ACC112 (cell line): ENCODE data around the gene SH3PXD2A.
"Not testable (repeated sequence)": the region's sequence is repeated elsewhere in the genome, so short reads cannot be mapped to it uniquely, and the experiment has no call there.

Experiments used
- H2AFZ ChIP-seq: fragments of 200-600 bp; sonication (generic); one replicate; pipeline ENCODE4 v1.6.0; 2017; ENCODE audit warnings: antibody characterized with exemption, low read length; ENCODE audit not compliant: unreplicated experiment
- H3K27ac ChIP-seq: fragments of 200-600 bp; sonication (generic); 2 replicates; pipeline ENCODE4 v1.5.1; 2014; ENCODE audit warnings: low read depth, mild to moderate bottlenecking, antibody characterized with exemption, low read length, moderate library complexity
- H3K27me3 ChIP-seq: fragments of 200-600 bp; sonication (generic); 2 replicates; pipeline ENCODE4 v1.6.1; 2014; ENCODE audit warnings: mild to moderate bottlenecking, antibody characterized with exemption, low read length, moderate library complexity, mixed read lengths; ENCODE audit not compliant: insufficient read depth
- H3K36me3 ChIP-seq: fragments of 200-600 bp; sonication (generic); 2 replicates; pipeline ENCODE4 v1.6.1; 2016; ENCODE audit warnings: mild to moderate bottlenecking, antibody characterized with exemption, low read length, moderate library complexity, mixed read lengths; ENCODE audit not compliant: insufficient read depth
- H3K4me1 ChIP-seq: fragments of 200-600 bp; sonication (generic); one replicate; pipeline ENCODE4 v1.6.1; 2016; ENCODE audit warnings: low read length, mixed read lengths; ENCODE audit not compliant: insufficient read depth, unreplicated experiment, control insufficient read depth
- H3K4me3 ChIP-seq: fragments of 200-600 bp; sonication (generic); 2 replicates; pipeline ENCODE4 v1.5.1; 2014; ENCODE audit warnings: mild to moderate bottlenecking, low read depth, low read length
- H3K79me2 ChIP-seq: fragments of 200-600 bp; sonication (generic); one replicate; pipeline ENCODE4 v1.6.0; 2016; ENCODE audit warnings: low read length; ENCODE audit not compliant: control insufficient read depth, unreplicated experiment, insufficient read depth

The SH3PXD2A gene

GRCh38 chr10:103766751-103767505 is 88.4 kb downstream of the SH3PXD2A start:
- Histone ChIP-seq H3K4me1 (peaks cover 26% of the 10 kb centered on the region), H3K36me3 (no peaks in the 10 kb centered on the region), H3K27me3 (no peaks in the 10 kb centered on the region), H2AFZ (no peak overlapping the region), H3K4me3 (no peak overlapping the region), H3K27ac (no peak overlapping the region), H3K79me2 (no peaks in the 10 kb centered on the region)

DNA sequence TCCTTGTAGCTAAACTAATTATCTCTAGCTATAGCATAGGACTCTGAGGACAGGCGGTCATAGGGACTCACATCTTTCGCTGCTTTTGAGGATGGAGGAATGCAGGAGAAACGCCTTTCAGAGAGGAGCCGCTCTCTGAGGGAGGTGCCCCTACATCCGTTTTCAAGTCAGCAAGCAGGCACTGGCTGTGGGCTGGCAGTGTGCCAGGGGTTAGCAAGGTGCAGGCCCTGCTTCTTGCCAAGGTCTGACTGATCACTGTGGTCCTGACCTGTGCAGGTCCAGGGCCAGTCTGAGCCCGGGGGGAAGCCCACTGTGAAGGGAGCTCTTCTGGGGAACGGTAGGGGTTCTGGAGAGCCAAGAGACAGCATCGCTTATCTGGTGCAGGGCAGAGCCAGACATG is 89.4 kb downstream of the SH3PXD2A start:
- Histone ChIP-seq H3K27ac (no peak overlapping the region), H3K79me2 (no peaks in the 10 kb centered on the region), H3K4me1 (peaks cover 26% of the 10 kb centered on the region), H3K4me3 (no peak overlapping the region), H3K27me3 (no peaks in the 10 kb centered on the region), H2AFZ (no peak overlapping the region), H3K36me3 (no peaks in the 10 kb centered on the region)

- Histone ChIP-seq H2AFZ (no peak overlapping the region), H3K79me2 (no peaks in the 10 kb centered on the region), H3K36me3 (no peaks in the 10 kb centered on the region), H3K27ac (no peak overlapping the region), H3K4me1 (peaks cover 26% of the 10 kb centered on the region), H3K27me3 (no peaks in the 10 kb centered on the region), H3K4me3 (no peak overlapping the region)
Measured at GRCh38 chr10:103765168-103765567, 90.2 kb downstream of the SH3PXD2A start.

DNA sequence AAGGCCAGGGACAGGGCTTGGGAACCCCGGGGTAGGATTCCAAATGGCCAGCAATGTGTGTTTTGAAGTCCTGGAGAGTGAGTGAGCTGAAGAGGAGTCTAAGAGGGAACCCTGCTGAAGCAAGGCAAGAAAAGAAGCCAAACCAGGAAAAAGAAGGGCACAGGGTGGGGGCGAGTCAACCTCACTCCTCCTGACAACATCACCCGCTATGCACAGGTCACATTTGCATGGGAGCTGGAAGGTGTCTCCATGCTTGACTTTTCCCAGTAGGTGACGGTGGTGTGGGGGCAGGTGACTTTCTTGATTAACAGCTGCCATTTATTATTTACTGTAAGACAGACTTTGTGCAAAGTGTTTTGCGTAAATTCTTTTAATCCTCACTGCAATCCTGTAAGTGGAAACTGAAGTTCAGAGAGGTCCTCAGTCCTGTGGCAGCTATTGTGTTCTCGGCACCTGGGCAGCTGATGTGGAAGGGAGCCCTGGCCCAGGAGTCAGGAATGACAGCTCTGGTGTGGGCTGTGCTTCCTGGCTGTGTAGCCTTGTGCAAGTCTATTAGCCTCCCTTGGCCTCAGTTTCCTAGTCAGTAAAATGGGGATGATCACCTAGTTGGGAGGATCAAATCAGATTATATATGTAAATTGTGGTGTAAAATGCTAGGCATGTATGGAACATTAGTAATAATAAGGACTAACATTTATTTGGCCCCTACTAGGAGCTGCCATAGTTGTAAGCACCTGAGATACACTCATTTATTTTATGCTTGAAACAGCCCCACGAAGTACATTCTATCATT is 90.9 kb downstream of the SH3PXD2A start:
- Histone ChIP-seq H3K27ac (no peak overlapping the region), H2AFZ (no peak overlapping the region), H3K4me3 (no peak overlapping the region), H3K79me2 (no peaks in the 10 kb centered on the region), H3K4me1 (peaks cover 30% of the 10 kb centered on the region), H3K27me3 (no peaks in the 10 kb centered on the region), H3K36me3 (no peaks in the 10 kb centered on the region)

DNA sequence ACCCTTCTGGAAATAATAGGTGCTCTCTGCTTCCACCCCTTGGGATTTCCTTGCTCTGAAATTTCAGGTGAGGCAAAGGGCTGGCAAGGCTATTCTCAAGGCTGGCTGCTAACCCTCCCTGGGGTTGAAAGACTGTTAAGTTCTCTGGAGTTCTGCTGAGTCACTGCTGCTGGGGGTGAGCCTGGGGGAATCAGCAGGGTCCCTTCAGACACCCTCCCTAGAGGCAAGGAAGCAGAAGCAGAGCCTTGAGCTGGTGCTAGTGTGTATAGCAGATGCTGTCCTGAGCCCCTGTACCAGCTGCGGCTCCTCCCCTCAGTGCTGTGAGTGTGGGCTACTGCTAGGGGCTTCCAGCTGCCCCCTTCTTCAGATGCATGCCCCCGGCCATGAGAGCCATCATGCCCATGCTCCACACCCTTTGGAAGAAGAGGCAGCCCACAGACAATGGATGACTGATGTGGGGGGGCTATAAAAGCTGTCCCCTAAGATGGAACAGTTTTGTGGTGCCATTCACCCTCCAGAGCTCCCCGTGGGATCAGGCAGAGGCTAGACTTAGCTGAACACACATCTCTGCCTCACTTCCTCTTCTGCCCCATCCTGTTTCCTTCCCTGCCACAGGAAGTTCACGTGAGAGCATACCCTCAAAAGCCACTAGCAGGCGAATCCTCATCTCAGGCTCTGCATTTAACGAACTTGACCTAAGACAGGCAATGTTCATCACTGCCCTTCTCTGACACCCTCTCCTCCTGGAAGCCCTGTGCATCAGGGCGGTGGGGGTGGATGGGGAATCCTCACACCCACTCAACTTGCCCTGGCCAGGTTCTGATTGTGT is 91.8 kb downstream of the SH3PXD2A start:
- H3K27me3 ChIP-seq: no peaks in the 10 kb centered on the region
- H3K79me2 ChIP-seq: no peaks in the 10 kb centered on the region
- H3K4me1 ChIP-seq: peaks cover 39% of the 10 kb centered on the region
- H3K27ac ChIP-seq: no peak overlapping the region
- no peak overlapping the region for H3K4me3 ChIP-seq
- H2AFZ ChIP-seq: peak overlapping the region; percentile 6
- no peaks in the 10 kb centered on the region for H3K36me3 ChIP-seq

DNA sequence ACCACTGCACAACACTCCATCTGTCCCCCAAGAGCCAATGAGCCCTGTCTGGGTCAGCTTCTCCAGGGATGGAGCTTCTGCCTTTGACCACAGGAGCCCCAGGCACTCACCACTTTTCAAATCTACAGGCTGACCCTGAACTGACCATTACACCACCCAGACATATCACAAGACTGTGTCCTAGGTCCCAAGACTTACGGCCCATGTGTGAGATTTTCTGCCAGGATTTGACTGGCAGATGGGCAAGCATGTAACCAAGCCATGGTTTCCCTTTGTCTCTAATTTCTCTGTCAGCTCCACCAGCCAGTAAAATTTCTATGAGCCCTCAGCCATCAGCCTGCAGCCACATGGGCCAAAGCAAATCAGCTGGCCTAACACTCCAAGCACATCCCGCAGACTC is 92.5 kb downstream of the SH3PXD2A start:
- Histone ChIP-seq H3K27me3 (no peaks in the 10 kb centered on the region), H2AFZ (no peak overlapping the region), H3K27ac (no peak overlapping the region), H3K79me2 (no peaks in the 10 kb centered on the region), H3K4me3 (no peak overlapping the region), H3K36me3 (no peaks in the 10 kb centered on the region), H3K4me1 (peaks cover 46% of the 10 kb centered on the region)

DNA sequence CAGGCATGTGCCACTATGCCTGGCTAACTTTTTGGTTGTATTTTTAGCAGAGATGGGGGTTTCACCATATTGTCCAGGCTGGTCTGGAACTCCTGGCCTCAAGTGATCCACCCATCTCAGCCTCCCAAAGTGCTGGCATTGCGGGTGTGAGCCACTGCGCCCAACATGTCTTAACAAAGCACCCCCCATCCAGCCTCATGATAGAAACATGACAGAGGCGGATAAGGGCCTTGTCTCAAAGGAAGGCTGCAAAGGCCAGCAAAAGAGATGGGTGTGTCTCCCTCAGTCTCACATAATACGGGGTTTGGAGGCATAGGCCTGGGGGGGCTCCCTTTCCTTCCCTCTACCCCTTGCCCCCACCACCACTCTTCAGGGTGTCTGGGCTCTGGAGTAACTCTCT is 93.2 kb downstream of the SH3PXD2A start:
- Histone ChIP-seq H3K4me1 (peaks cover 48% of the 10 kb centered on the region), H3K79me2 (no peaks in the 10 kb centered on the region), H3K27ac (no peak overlapping the region), H3K4me3 (no peak overlapping the region), H3K27me3 (no peaks in the 10 kb centered on the region), H2AFZ (no peak overlapping the region), H3K36me3 (no peaks in the 10 kb centered on the region)

GRCh38 chr10:103761075-103761920 is 94.1 kb downstream of the SH3PXD2A start:
- H3K79me2 ChIP-seq: no peaks in the 10 kb centered on the region
- no peak overlapping the region for H3K27ac ChIP-seq
- peaks cover 48% of the 10 kb centered on the region for H3K4me1 ChIP-seq
- no peak overlapping the region for H2AFZ ChIP-seq
- H3K27me3 ChIP-seq: no peaks in the 10 kb centered on the region
- H3K36me3 ChIP-seq: no peaks in the 10 kb centered on the region
- H3K4me3 ChIP-seq: no peak overlapping the region

GRCh38 chr10:103760233-103760632 is 95.1 kb downstream of the SH3PXD2A start:
- H3K27me3 ChIP-seq, H3K4me3 ChIP-seq, H3K36me3 ChIP-seq, H3K27ac ChIP-seq, H3K79me2 ChIP-seq, H2AFZ ChIP-seq: not testable (repeated sequence)
- peaks cover 43% of the 10 kb centered on the region for H3K4me1 ChIP-seq
